ENCODE measurements around the gene MRTFA. TPM values are rescaled to one million over a fixed set of nuclear protein-coding genes. Genes with fewer than 3 reads are reported as not detected.

The MRTFA gene
- total and polyA plus RNA-seq, 9 of the 15 experiments (the other 6 are each of a cell fraction or from before 2014, with no cell fraction given) = 0.84 to 21.1 (median 3.7) TPM

- ChIA-PET POLR2A (no interaction called here), CTCF (ENCODE audit: low intra/inter-chr PET ratio) (no interaction called here)
- TF ChIP-seq UBTF (IDR thresholded peaks at IDR 0.05; ENCODE audit: borderline replicate concordance in 1 of 2, low read depth in 2 of 2, low read length in 2 of 2) (no peak), EGR1 (conservative IDR thresholded peaks at IDR 0.05) (no peak), LARP7 (IDR thresholded peaks at IDR 0.05) (no peak), NR3C1 (CRISPR knock-in tag; IDR thresholded peaks at IDR 0.05) (no peak), CREBBP (IDR thresholded peaks at IDR 0.05; ENCODE audit: low read depth, low read length) (no peak), NCOA2 (IDR thresholded peaks at IDR 0.05; ENCODE audit: partially characterized antibody in 2 of 2) (no peak), RAD21 (CRISPR knock-in tag; conservative IDR thresholded peaks at IDR 0.05 in 1 of 2, IDR thresholded peaks at IDR 0.05 in 1 of 2) (no peak), CHD4 (IDR thresholded peaks at IDR 0.05; ENCODE audit: insufficient read depth, insufficient replicate concordance, low read depth, low read length, poor library complexity, severe bottlenecking) (no peak), DPF2 (IDR thresholded peaks at IDR 0.05) (no peak), ZBTB43 (CRISPR knock-in tag; IDR thresholded peaks at IDR 0.05) (no peak), SAP30 (IDR thresholded peaks at IDR 0.05; ENCODE audit: borderline replicate concordance, insufficient read depth, low read depth, low read length, poor library complexity, severe bottlenecking) (no peak)
- Histone ChIP-seq H2AFZ (ENCODE audit: low read depth, low read length) (no peak overlapping the region), H3K27ac (ENCODE audit: extremely low read depth, low read depth, low read length) (no peak overlapping the region), H3K9me1 (ENCODE audit: control insufficient read depth, insufficient read depth, low read length) (no peaks in the 10 kb centered on the region), H3K4me3 (no peak overlapping the region), H3K4me2 (ENCODE audit: insufficient read depth, low read length) (no peak overlapping the region), H3K4me1 (replicated peaks in 1 of 2; ENCODE audit: control insufficient read depth in 2 of 2, insufficient read depth in 2 of 2, low read length in 2 of 2) (no peaks in the 10 kb centered on the region), H3K36me3 (ENCODE audit: control insufficient read depth, insufficient read depth, low read length) (no peaks in the 10 kb centered on the region), H3K27me3 (ENCODE audit: control insufficient read depth in 2 of 2, insufficient read depth in 2 of 2, low read length in 2 of 2) (no peaks in the 10 kb centered on the region), H3K9me3 (replicated peaks; ENCODE audit: control insufficient read depth, insufficient read depth, low read depth, low read length) (no peaks in the 10 kb centered on the region), H3K9ac (ENCODE audit: insufficient read depth in 1 of 2, low read depth in 2 of 2, low read length in 2 of 2) (no peak overlapping the region), H3K79me2 (ENCODE audit: control insufficient read depth, insufficient read depth, low read length) (no peaks in the 10 kb centered on the region), H4K20me1 (replicated peaks; ENCODE audit: control insufficient read depth, insufficient read depth, low read length) (no peaks in the 10 kb centered on the region)
- FAIRE-seq = no peak
- in situ Hi-C loops (cut with MboI) = no loop called here
- DNase-seq (ENCODE audit: extremely low read depth in 1 of 4, low spot score in 3 of 4) = no peak
- no peak for ATAC-seq
- BruUV-seq (replicated peaks) = no TSS peak
- intact Hi-C loops (cut with micrococcal nuclease) = no loop called here
- 83% methylated on average over 3 of the region's 3 CpGs for WGBS (ENCODE audit: insufficient coverage, low coverage, missing lambda C conversion rate)
Measured at GRCh38 chr22:40516416-40516815, 120.1 kb downstream of the MRTFA start.
